Measurements from ENCODE around the gene LIG3. TPM values are rescaled to one million over a fixed set of nuclear protein-coding genes. Genes with fewer than 3 reads are reported as not detected.

Gene LIG3
- polyA plus RNA-seq, 3 donors, result 6.0 to 14.6 (median 7.5) TPM

DNA sequence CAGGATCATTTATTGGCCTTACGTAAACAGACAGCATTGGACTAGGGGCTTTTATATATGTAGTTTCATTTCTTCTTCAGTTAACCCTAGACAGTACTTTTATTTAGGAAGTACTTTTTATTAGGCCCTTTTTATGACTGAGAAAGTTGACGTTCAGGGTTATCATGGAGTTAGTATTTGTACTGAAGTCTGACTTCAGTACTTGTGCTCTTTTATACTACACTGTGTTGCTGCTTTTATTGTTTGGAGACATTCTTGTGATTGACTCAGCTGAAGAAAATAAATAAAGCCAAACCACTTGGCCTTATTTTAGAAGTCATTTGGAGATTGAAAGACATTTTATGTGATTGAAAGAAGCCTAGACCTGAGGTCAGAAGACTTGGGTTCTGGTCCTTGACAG, 6.9 kb downstream of the LIG3 start:
- Histone ChIP-seq H3K9me3 (replicated peaks in 1 of 2; ENCODE audit: control insufficient read depth in 1 of 2, insufficient read depth in 1 of 2, low read length in 2 of 2) (no peaks in the 10 kb centered on the region), H3K4me2 (replicated peaks; ENCODE audit: extremely low read depth, low read length, poor library complexity, severe bottlenecking) (no peak overlapping the region), H3K36me3 (replicated peaks in 1 of 2; ENCODE audit: control insufficient read depth in 1 of 2, insufficient read depth in 2 of 2, low read length in 2 of 2) (peaks cover 19 to 92% of the 10 kb centered on the region in 2 donors), H3K79me2 (ENCODE audit: insufficient read depth, low read length) (peaks cover 29% of the 10 kb centered on the region), H3K4me3 (replicated peaks in 1 of 3; ENCODE audit: low read depth in 2 of 3, low read length in 3 of 3) (no peak overlapping the region), H2AFZ (ENCODE audit: insufficient read depth, low read depth, low read length, poor library complexity, severe bottlenecking) (no peak overlapping the region), H4K20me1 (ENCODE audit: insufficient read depth, low read length) (no peaks in the 10 kb centered on the region), H3K4me1 (ENCODE audit: control insufficient read depth in 1 of 2, insufficient read depth in 2 of 2, low read length in 2 of 2) (peaks cover 20 to 21% of the 10 kb centered on the region in 2 donors), H3K27ac (ENCODE audit: low read depth in 1 of 2, low read length in 2 of 2) (no peak overlapping the region), H3K27me3 (ENCODE audit: control insufficient read depth in 2 of 2, insufficient read depth in 2 of 2, low read length in 2 of 2) (no peaks in the 10 kb centered on the region), H3K9ac (ENCODE audit: insufficient read depth, low read length, poor library complexity, severe bottlenecking) (no peak overlapping the region)
- Mint-ChIP-seq H3K4me1 (peaks cover 53% of the 10 kb centered on the region), H3K27me3 (ENCODE audit: low read depth in 3 of 3) (peaks cover 0 to 3% (median 0%) of the 10 kb centered on the region in 3 donors), H3K27ac (peak overlapping the region in 1 of 7 donors; percentile 55), H3K9me3 (peaks cover 0 to 1% (median 0%) of the 10 kb centered on the region in 7 donors), H3K4me3 (no peak overlapping the region), H3K36me3 (peaks cover 59 to 72% of the 10 kb centered on the region in 2 donors)
- no peak for DNase-seq
- TF ChIP-seq, protein P1, sequence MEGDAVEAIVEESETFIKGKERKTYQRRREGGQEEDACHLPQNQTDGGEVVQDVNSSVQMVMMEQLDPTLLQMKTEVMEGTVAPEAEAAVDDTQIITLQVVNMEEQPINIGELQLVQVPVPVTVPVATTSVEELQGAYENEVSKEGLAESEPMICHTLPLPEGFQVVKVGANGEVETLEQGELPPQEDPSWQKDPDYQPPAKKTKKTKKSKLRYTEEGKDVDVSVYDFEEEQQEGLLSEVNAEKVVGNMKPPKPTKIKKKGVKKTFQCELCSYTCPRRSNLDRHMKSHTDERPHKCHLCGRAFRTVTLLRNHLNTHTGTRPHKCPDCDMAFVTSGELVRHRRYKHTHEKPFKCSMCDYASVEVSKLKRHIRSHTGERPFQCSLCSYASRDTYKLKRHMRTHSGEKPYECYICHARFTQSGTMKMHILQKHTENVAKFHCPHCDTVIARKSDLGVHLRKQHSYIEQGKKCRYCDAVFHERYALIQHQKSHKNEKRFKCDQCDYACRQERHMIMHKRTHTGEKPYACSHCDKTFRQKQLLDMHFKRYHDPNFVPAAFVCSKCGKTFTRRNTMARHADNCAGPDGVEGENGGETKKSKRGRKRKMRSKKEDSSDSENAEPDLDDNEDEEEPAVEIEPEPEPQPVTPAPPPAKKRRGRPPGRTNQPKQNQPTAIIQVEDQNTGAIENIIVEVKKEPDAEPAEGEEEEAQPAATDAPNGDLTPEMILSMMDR (IDR thresholded peaks at IDR 0.05), result no peak
- intact Hi-C loops (cut with micrococcal nuclease), result no loop called here
- no CpG with 5 or more reads among the region's 2 CpGs for WGBS (ENCODE audit: insufficient coverage)

- Histone ChIP-seq H3K4me2 (replicated peaks; ENCODE audit: extremely low read depth, low read length, poor library complexity, severe bottlenecking) (no peak overlapping the region), H3K4me1 (ENCODE audit: control insufficient read depth in 1 of 2, insufficient read depth in 2 of 2, low read length in 2 of 2) (peaks cover 34 to 35% of the 10 kb centered on the region in 2 donors), H3K4me3 (replicated peaks in 1 of 3; ENCODE audit: low read depth in 2 of 3, low read length in 3 of 3) (no peak overlapping the region), H3K36me3 (replicated peaks in 1 of 2; ENCODE audit: control insufficient read depth in 1 of 2, insufficient read depth in 2 of 2, low read length in 2 of 2) (peaks cover 15 to 96% of the 10 kb centered on the region in 2 donors), H4K20me1 (ENCODE audit: insufficient read depth, low read length) (no peaks in the 10 kb centered on the region), H3K79me2 (ENCODE audit: insufficient read depth, low read length) (peaks cover 15% of the 10 kb centered on the region), H3K9me3 (replicated peaks in 1 of 2; ENCODE audit: control insufficient read depth in 1 of 2, insufficient read depth in 1 of 2, low read length in 2 of 2) (no peaks in the 10 kb centered on the region), H3K9ac (ENCODE audit: insufficient read depth, low read length, poor library complexity, severe bottlenecking) (no peak overlapping the region), H3K27ac (ENCODE audit: low read depth in 1 of 2, low read length in 2 of 2) (no peak overlapping the region), H2AFZ (ENCODE audit: insufficient read depth, low read depth, low read length, poor library complexity, severe bottlenecking) (no peak overlapping the region), H3K27me3 (ENCODE audit: control insufficient read depth in 2 of 2, insufficient read depth in 2 of 2, low read length in 2 of 2) (no peaks in the 10 kb centered on the region)
- no peak for DNase-seq
- Mint-ChIP-seq H3K27me3 (ENCODE audit: low read depth in 3 of 3) (peaks cover 0 to 3% (median 0%) of the 10 kb centered on the region in 3 donors), H3K4me1 (peaks cover 63% of the 10 kb centered on the region), H3K27ac (peak overlapping the region in 2 of 7 donors; percentile 2 to 42), H3K9me3 (peaks cover 0 to 1% (median 0%) of the 10 kb centered on the region in 7 donors), H3K36me3 (peaks cover 56 to 76% of the 10 kb centered on the region in 2 donors), H3K4me3 (no peak overlapping the region)
- intact Hi-C loops (cut with micrococcal nuclease), result no loop called here
- TF ChIP-seq, protein P1 (IDR thresholded peaks at IDR 0.05), result no peak
- 48% methylated on average over 2 of the region's 2 CpGs for WGBS (ENCODE audit: insufficient coverage)
These were observed 8.3 kb downstream of the LIG3 start for GRCh38 chr17:34988644-34989043.

All from CD14-positive monocyte (primary cell).